ENCODE data around the gene GOLGA8R.
"Not testable (repeated sequence)": the region's sequence is repeated elsewhere in the genome, so short reads cannot be mapped to it uniquely, and the experiment has no call there.

DNA sequence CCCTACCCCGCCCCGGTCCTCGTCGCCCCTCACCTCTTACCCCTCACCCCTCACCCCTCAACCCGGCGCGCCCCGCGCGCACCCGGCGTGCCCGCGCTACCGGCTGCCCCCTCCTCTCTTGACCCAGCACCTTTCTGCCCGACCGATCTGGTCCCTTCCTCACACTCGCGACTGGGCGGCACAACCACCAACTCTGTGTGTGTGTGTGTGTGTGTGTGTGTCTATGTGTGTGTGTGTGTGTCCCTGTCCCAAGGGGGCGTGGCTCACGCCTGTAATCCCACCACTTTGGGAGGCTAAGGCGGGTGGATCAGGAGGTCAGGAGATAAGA is 20.4 kb downstream of the GOLGA8R start:
- TF ChIP-seq, protein P1, sequence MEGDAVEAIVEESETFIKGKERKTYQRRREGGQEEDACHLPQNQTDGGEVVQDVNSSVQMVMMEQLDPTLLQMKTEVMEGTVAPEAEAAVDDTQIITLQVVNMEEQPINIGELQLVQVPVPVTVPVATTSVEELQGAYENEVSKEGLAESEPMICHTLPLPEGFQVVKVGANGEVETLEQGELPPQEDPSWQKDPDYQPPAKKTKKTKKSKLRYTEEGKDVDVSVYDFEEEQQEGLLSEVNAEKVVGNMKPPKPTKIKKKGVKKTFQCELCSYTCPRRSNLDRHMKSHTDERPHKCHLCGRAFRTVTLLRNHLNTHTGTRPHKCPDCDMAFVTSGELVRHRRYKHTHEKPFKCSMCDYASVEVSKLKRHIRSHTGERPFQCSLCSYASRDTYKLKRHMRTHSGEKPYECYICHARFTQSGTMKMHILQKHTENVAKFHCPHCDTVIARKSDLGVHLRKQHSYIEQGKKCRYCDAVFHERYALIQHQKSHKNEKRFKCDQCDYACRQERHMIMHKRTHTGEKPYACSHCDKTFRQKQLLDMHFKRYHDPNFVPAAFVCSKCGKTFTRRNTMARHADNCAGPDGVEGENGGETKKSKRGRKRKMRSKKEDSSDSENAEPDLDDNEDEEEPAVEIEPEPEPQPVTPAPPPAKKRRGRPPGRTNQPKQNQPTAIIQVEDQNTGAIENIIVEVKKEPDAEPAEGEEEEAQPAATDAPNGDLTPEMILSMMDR (IDR thresholded peaks at IDR 0.05; ENCODE audit: low read length): not testable (repeated sequence)
- TF ChIP-seq EZH2 (IDR thresholded peaks at IDR 0.05; ENCODE audit: borderline replicate concordance, low read length): not testable (repeated sequence)

Data from OCI-LY1 (cell line).